Activated CD8-positive, alpha-beta memory T cell treated with anti-CD3 and anti-CD28 coated beads for 4 hours (primary cell): ENCODE data around the gene MAGIX.

Source experiments
- DNase-seq, 2 donors: peaks; one replicate each; pipeline ENCODE4 v3.0.0-alpha.2; 2020; ENCODE audit warnings: low read depth in 2 of 2

The MAGIX gene

GRCh38 chrX:49204709-49205108 lies 42.2 kb downstream of the MAGIX start:
- DNase-seq = no peak

- DNase-seq = no peak
Observed at GRCh38 chrX:49205443-49205842, 42.9 kb downstream of the MAGIX start.

GRCh38 chrX:49206543-49206942 lies 44.0 kb downstream of the MAGIX start:
- DNase-seq = no peak

- no peak for DNase-seq
Observed at GRCh38 chrX:49208399-49208798, 45.8 kb downstream of the MAGIX start.

- DNase-seq = no peak
Observed at GRCh38 chrX:49209434-49210251, 47.1 kb downstream of the MAGIX start.

- DNase-seq = no peak
Observed at GRCh38 chrX:49210406-49210805, 47.8 kb downstream of the MAGIX start.

GRCh38 chrX:49211074-49211473 lies 48.5 kb downstream of the MAGIX start:
- no peak for DNase-seq

- no peak for DNase-seq
Observed at GRCh38 chrX:49212209-49212608, 49.7 kb downstream of the MAGIX start.

GRCh38 chrX:49212861-49213260 lies 50.3 kb downstream of the MAGIX start:
- DNase-seq = no peak

GRCh38 chrX:49214416-49214815 lies 51.9 kb downstream of the MAGIX start:
- DNase-seq = no peak

- DNase-seq = no peak
Observed at GRCh38 chrX:49214996-49215526, 52.5 kb downstream of the MAGIX start.
